Fibroblast of lung (primary cell): ENCODE results near the gene PCCB. TPM values are rescaled to one million over a fixed set of nuclear protein-coding genes. Genes with fewer than 3 reads are reported as not detected.
A peak's percentile ranks its signal among the peaks of the same experiment; 100 is the strongest.

Source experiments
- DNase-seq, 2 donors: peaks; one replicate each; pipeline versions ENCODE4 v3.0.0 to v3.0.0-alpha.2; 2010; ENCODE audit warnings: low read depth in 2 of 2
- H2AFZ ChIP-seq: 2 replicates; pipeline ENCODE4 v1.5.1; 2012; ENCODE audit warnings: low read length, control low read depth, inconsistent platforms
- H3K27ac ChIP-seq: 2 replicates; pipeline ENCODE4 v1.5.1; 2011; ENCODE audit warnings: low read length, control low read depth; ENCODE audit not compliant: insufficient read depth
- H3K27me3 ChIP-seq: 2 replicates; pipeline ENCODE4 v1.5.1; 2011; ENCODE audit warnings: mild to moderate bottlenecking, low read length; ENCODE audit not compliant: control insufficient read depth, insufficient read depth
- H3K36me3 ChIP-seq: 2 replicates; pipeline ENCODE4 v1.5.1; 2011; ENCODE audit warnings: low read length; ENCODE audit not compliant: control insufficient read depth, insufficient read depth
- H3K4me1 ChIP-seq: 2 replicates; pipeline ENCODE4 v1.5.1; 2011; ENCODE audit warnings: low read length; ENCODE audit not compliant: control insufficient read depth, insufficient read depth; ENCODE audit errors: extremely low read depth
- H3K4me2 ChIP-seq: 2 replicates; pipeline ENCODE4 v1.5.1; 2011; ENCODE audit warnings: low read length, control low read depth; ENCODE audit not compliant: insufficient read depth; ENCODE audit errors: extremely low read depth
- H3K4me3 ChIP-seq, 4 experiments: fragments of 200-600 bp in 1 of 4; sonication (generic) in 1 of 4; replicated peaks in 1 of 4; 2 replicates each; pipeline ENCODE4 v1.5.1; 2011 to 2016; ENCODE audit warnings: low read length in 4 of 4, low read depth in 3 of 4, mild to moderate bottlenecking in 3 of 4, control low read depth in 2 of 4, inconsistent platforms in 1 of 4, mixed read lengths in 1 of 4; ENCODE audit not compliant: insufficient read depth in 1 of 4; ENCODE audit errors: control extremely low read depth in 1 of 4
- H3K79me2 ChIP-seq: 2 replicates; pipeline ENCODE4 v1.5.1; 2012; ENCODE audit warnings: mild to moderate bottlenecking, low read length, inconsistent platforms; ENCODE audit not compliant: control insufficient read depth, insufficient read depth
- H3K9ac ChIP-seq: 2 replicates; pipeline ENCODE4 v1.5.1; 2011; ENCODE audit warnings: mild to moderate bottlenecking, low read length, control low read depth; ENCODE audit not compliant: insufficient read depth
- H3K9me3 ChIP-seq: 2 replicates; pipeline ENCODE4 v1.5.1; 2012; ENCODE audit warnings: low read depth, low read length; ENCODE audit not compliant: control insufficient read depth, insufficient read depth
- H4K20me1 ChIP-seq: 2 replicates; pipeline ENCODE4 v1.5.1; 2011; ENCODE audit warnings: low read length; ENCODE audit not compliant: control insufficient read depth, insufficient read depth; ENCODE audit errors: extremely low read depth
- CTCF ChIP-seq, 2 donors: IDR thresholded peaks in 1 of 2; conservative IDR thresholded peaks in 1 of 2; 1 replicate in 1 of 2; 2 replicates in 1 of 2; pipeline ENCODE4 v1.5.1; 2011 to 2012; ENCODE audit warnings: low read length in 2 of 2, control low read depth in 1 of 2, inconsistent platforms in 1 of 2, low read depth in 1 of 2, mild to moderate bottlenecking in 1 of 2
- EZH2 ChIP-seq: IDR thresholded peaks from 2 replicates; pipeline ENCODE4 v1.5.1; 2012; ENCODE audit warnings: low read length, control low read depth, mild to moderate bottlenecking; ENCODE audit errors: missing control alignments
- polyA minus RNA-seq: library from RNA; depleted of rRNA, polyadenylated mRNA; stranded (reverse); fragments of >200 nt; gene quantifications from 2 replicates; pipeline ENCODE4 v1.2.3, GENCODE V29; 2011; ENCODE audit warnings: low replicate concordance
- polyA plus RNA-seq, 2 donors: library from polyadenylated mRNA; depleted of rRNA in 1 of 2; stranded (reverse) in 1 of 2; unstranded in 1 of 2; fragments of >200 nt; gene quantifications; 2 replicates each; pipeline ENCODE4 v1.2.1, GENCODE V29; 2011 to 2012; ENCODE audit warnings: missing spikeins in 1 of 2
- total RNA-seq: library from RNA; depleted of rRNA; stranded (reverse); fragments of >200 nt; gene quantifications from 2 replicates; pipeline ENCODE4 v1.2.1, GENCODE V29; 2014

PCCB gene
- total RNA-seq (47.0 and 81.4 TPM in 2 replicates), polyA plus RNA-seq (56.0 and 67.0 TPM in 2 replicates), polyA minus RNA-seq (58.6 and 68.3 TPM in 2 replicates)
- 40.3 and 55.2 TPM in 2 replicates for polyA plus RNA-seq (2012)

- H3K4me1 ChIP-seq, result peaks cover 7% of the 10 kb centered on the region
- no peaks in the 10 kb centered on the region for H3K27me3 ChIP-seq
- peak within 1 kb of the TSS; percentile 65 to 76 (median 68) for H3K4me3 ChIP-seq
- DNase-seq, result peak; percentile 92 to 94
- peak within 1 kb of the TSS; percentile 79 for H3K27ac ChIP-seq
- H3K36me3 ChIP-seq, result no peaks in the 10 kb centered on the region
- no peaks in the 10 kb centered on the region for H3K9me3 ChIP-seq
- H3K4me2 ChIP-seq, result peak within 1 kb of the TSS; percentile 95
- TF ChIP-seq EZH2 (no peak), CTCF (conservative IDR thresholded peaks at IDR 0.05 in 1 of 2, IDR thresholded peaks at IDR 0.05 in 1 of 2; ENCODE audit: low read depth in 1 of 2, low read length in 2 of 2) (peak; percentile 61 to 72)
- H3K9ac ChIP-seq, result peak within 1 kb of the TSS; percentile 81
- H3K79me2 ChIP-seq, result peaks cover 8% of the 10 kb centered on the region
- no peaks in the 10 kb centered on the region for H4K20me1 ChIP-seq
- peak within 1 kb of the TSS; percentile 93 for H2AFZ ChIP-seq
Observed at GRCh38 chr3:136250059-136250902, at the start of gene PCCB. TSS of gene PCCB (plus strand) at chr3:136250340. CDS start at chr3:136250376, 36 bp downstream.

GRCh38 chr3:136207489-136208115 is 42.5 kb upstream of the PCCB start:
- H3K9me3 ChIP-seq, result no peaks in the 10 kb centered on the region
- H3K27me3 ChIP-seq, result no peaks in the 10 kb centered on the region
- no peak overlapping the region for H3K27ac ChIP-seq
- H3K4me2 ChIP-seq, result no peak overlapping the region
- H3K9ac ChIP-seq, result no peak overlapping the region
- peaks cover 2% of the 10 kb centered on the region for H3K4me1 ChIP-seq
- no peaks in the 10 kb centered on the region for H3K79me2 ChIP-seq
- no peak overlapping the region for H3K4me3 ChIP-seq
- no peak for DNase-seq
- TF ChIP-seq CTCF (conservative IDR thresholded peaks at IDR 0.05 in 1 of 2, IDR thresholded peaks at IDR 0.05 in 1 of 2; ENCODE audit: low read depth in 1 of 2, low read length in 2 of 2) (no peak), EZH2 (no peak)
- no peaks in the 10 kb centered on the region for H4K20me1 ChIP-seq
- no peak overlapping the region for H2AFZ ChIP-seq
- no peaks in the 10 kb centered on the region for H3K36me3 ChIP-seq

- H2AFZ ChIP-seq, result no peak overlapping the region
- H3K4me2 ChIP-seq, result no peak overlapping the region
- no peaks in the 10 kb centered on the region for H3K36me3 ChIP-seq
- peak in 1 of 2 donors; percentile 77 for DNase-seq
- H3K9me3 ChIP-seq, result no peaks in the 10 kb centered on the region
- no peak for TF ChIP-seq CTCF (conservative IDR thresholded peaks at IDR 0.05 in 1 of 2, IDR thresholded peaks at IDR 0.05 in 1 of 2; ENCODE audit: low read depth in 1 of 2, low read length in 2 of 2)
- no peak for TF ChIP-seq EZH2
- no peak overlapping the region for H3K4me3 ChIP-seq
- H3K27ac ChIP-seq, result no peak overlapping the region
- no peaks in the 10 kb centered on the region for H3K79me2 ChIP-seq
- no peaks in the 10 kb centered on the region for H3K27me3 ChIP-seq
- no peak overlapping the region for H3K9ac ChIP-seq
- H4K20me1 ChIP-seq, result no peaks in the 10 kb centered on the region
- peaks cover 2% of the 10 kb centered on the region for H3K4me1 ChIP-seq
Observed at GRCh38 chr3:136209921-136210320, 40.2 kb upstream of the PCCB start.
